A549 (cell line): Measurements from ENCODE around the gene PDE7B. TPM values are rescaled to one million over a fixed set of nuclear protein-coding genes. Genes with fewer than 3 reads are reported as not detected.

Experiments
- ATAC-seq, 2 experiments: fragments of 200-7000 bp in 1 of 2; fragments of >200 bp in 1 of 2; cut with Nextera tagmentation in 1 of 2; cut with Tn5 transposase in 1 of 2; 3 replicates each; pipeline versions ENCODE4 v1.8.0 to v1.9.1; 2018 to 2020; ENCODE audit warnings: mild to moderate bottlenecking in 1 of 2, moderate library complexity in 1 of 2
- CTCF ChIA-PET: fragments of 300-600 bp; sonication (Branson Sonifier 250); formaldehyde crosslinking; extraction: SDS; loops from one replicate; lab custom pipeline; 2021; ENCODE audit warnings: antibody characterized with exemption, inconsistent platforms; lab: Yijun Ruan, JAX
- POLR2A ChIA-PET: fragments of 350-600 bp; formaldehyde crosslinking; extraction: SDS; loops from one replicate; lab custom pipeline; 2021; ENCODE audit warnings: antibody characterized with exemption, inconsistent platforms; lab: Yijun Ruan, JAX
- DNase-seq, 2 experiments: peaks; one replicate each; pipeline versions ENCODE4 v3.0.0 to v3.0.0-alpha.2; 2011 to 2016; ENCODE audit warnings: low read depth in 1 of 2, low spot score in 1 of 2
- FAIRE-seq: peaks from 2 replicates; lab custom pipeline; 2011; peaks lifted over from hg19 to GRCh38; lab: Jason Lieb, UNC
- H3K27ac ChIP-seq, 2 experiments: fragments of >200 bp; sonication (Bioruptor Twin); formaldehyde crosslinking; 3 replicates each; pipeline ENCODE4 v1.5.1; 2016 to 2017
- H3K4me1 ChIP-seq: fragments of >200 bp; sonication (Bioruptor Twin); formaldehyde crosslinking; 3 replicates; pipeline ENCODE4 v1.6.1; 2016
- H3K4me2 ChIP-seq: fragments of >200 bp; sonication (Bioruptor Twin); formaldehyde crosslinking; 3 replicates; pipeline ENCODE4 v1.6.1; 2016
- H3K4me3 ChIP-seq: fragments of >200 bp; sonication (Bioruptor Twin); formaldehyde crosslinking; 3 replicates; pipeline ENCODE4 v1.5.1; 2016
- H3K9me3 ChIP-seq: fragments of >200 bp; sonication (Bioruptor Twin); formaldehyde crosslinking; 3 replicates; pipeline ENCODE4 v1.6.1; 2016
- ATOH8 ChIP-seq: fragments of 250-450 bp; sonication (Bioruptor Pico); IDR thresholded peaks from 2 replicates; pipeline ENCODE4 v1.5.0; 2020; ENCODE audit warnings: low read depth, mild to moderate bottlenecking, moderate library complexity
- CBX2 ChIP-seq: fragments of 200-600 bp; sonication (generic); IDR thresholded peaks from 2 replicates; pipeline ENCODE4 v1.6.1; 2016; ENCODE audit warnings: low read depth, mild to moderate bottlenecking, borderline replicate concordance
- CBX8 ChIP-seq: fragments of 200-600 bp; sonication (generic); IDR thresholded peaks from 2 replicates; pipeline ENCODE4 v1.6.1; 2016
- CEBPB ChIP-seq, 2 experiments: fragments of >200 bp in 1 of 2; sonication (Bioruptor Twin) in 1 of 2; formaldehyde crosslinking in 1 of 2; IDR thresholded peaks; 2 replicates each; pipeline ENCODE4 v1.6.1; 2012 to 2016
- CTCF ChIP-seq: fragments of >200 bp; sonication (Bioruptor Twin); formaldehyde crosslinking; IDR thresholded peaks from 3 replicates; pipeline ENCODE4 v1.5.1; 2016
- EHF ChIP-seq: fragments of 250-450 bp; sonication (Bioruptor Pico); IDR thresholded peaks from 2 replicates; pipeline ENCODE4 v1.5.0; 2020; ENCODE audit warnings: mild to moderate bottlenecking
- ELK1 ChIP-seq: fragments of 150-350 bp; IDR thresholded peaks from 2 replicates; pipeline ENCODE4 v1.6.1; 2014; ENCODE audit warnings: low read depth, mild to moderate bottlenecking, low read length
- EP300 ChIP-seq, 2 experiments: fragments of >200 bp; sonication (Bioruptor Twin); formaldehyde crosslinking; IDR thresholded peaks; 2 replicates in 1 of 2; 3 replicates in 1 of 2; pipeline ENCODE4 v1.6.1; 2016 to 2017
- ESRRA ChIP-seq: fragments of 150-350 bp; IDR thresholded peaks from 2 replicates; pipeline ENCODE4 v1.6.1; 2014; ENCODE audit warnings: mild to moderate bottlenecking, low read length, borderline replicate concordance
- FOSB ChIP-seq: fragments of 250-450 bp; sonication (Bioruptor Pico); IDR thresholded peaks from 2 replicates; pipeline ENCODE4 v1.5.0; 2020; ENCODE audit warnings: mild to moderate bottlenecking, moderate library complexity
- HES2 ChIP-seq: fragments of >200 bp; sonication (Bioruptor Twin); formaldehyde crosslinking; IDR thresholded peaks from 2 replicates; pipeline ENCODE4 v1.6.1; 2016
- HEYL ChIP-seq: fragments of 250-450 bp; sonication (Bioruptor Pico); IDR thresholded peaks from 2 replicates; pipeline ENCODE4 v1.8.0; 2021; ENCODE audit warnings: mild to moderate bottlenecking, moderate library complexity
- HOXA7 ChIP-seq: fragments of 250-450 bp; sonication (Bioruptor Pico); IDR thresholded peaks from 2 replicates; pipeline ENCODE4 v1.5.0; 2020; ENCODE audit warnings: mild to moderate bottlenecking, moderate library complexity
- HOXB13 ChIP-seq: fragments of 250-450 bp; sonication (Bioruptor Pico); IDR thresholded peaks from 2 replicates; pipeline ENCODE4 v1.5.0; 2020; ENCODE audit warnings: low read depth, mild to moderate bottlenecking, moderate library complexity
- HOXB5 ChIP-seq: fragments of 250-450 bp; sonication (Bioruptor Pico); IDR thresholded peaks from 2 replicates; pipeline ENCODE4 v1.5.0; 2020; ENCODE audit warnings: mild to moderate bottlenecking, moderate library complexity
- JUN ChIP-seq, 2 experiments: fragments of >200 bp; sonication (Bioruptor Twin); formaldehyde crosslinking; IDR thresholded peaks; 2 replicates in 1 of 2; 3 replicates in 1 of 2; pipeline ENCODE4 v1.6.1; 2016 to 2017
- KDM5A ChIP-seq: fragments of 200-600 bp; sonication (generic); IDR thresholded peaks from 2 replicates; pipeline ENCODE4 v1.6.1; 2016; ENCODE audit warnings: antibody characterized with exemption, mild to moderate bottlenecking
- MAFK ChIP-seq: fragments of 450-650 bp; IDR thresholded peaks from 2 replicates; pipeline ENCODE4 v1.6.1; 2014; ENCODE audit not compliant: partially characterized antibody
- MYC ChIP-seq: IDR thresholded peaks from 2 replicates; pipeline ENCODE4 v1.6.1; 2012; ENCODE audit warnings: mild to moderate bottlenecking, inconsistent platforms, low read length, improper control_type of control experiment, borderline replicate concordance
- PBX3 ChIP-seq: IDR thresholded peaks from 2 replicates; pipeline ENCODE4 v1.6.1; 2012
- RAD21 ChIP-seq, 2 experiments: fragments of >200 bp in 1 of 2; sonication (Bioruptor Twin) in 1 of 2; formaldehyde crosslinking in 1 of 2; IDR thresholded peaks in 1 of 2; conservative IDR thresholded peaks in 1 of 2; 2 replicates in 1 of 2; 3 replicates in 1 of 2; pipeline ENCODE4 v1.6.1; 2012 to 2018; ENCODE audit warnings: inconsistent platforms in 1 of 2
- RARB ChIP-seq: fragments of 250-450 bp; sonication (Bioruptor Pico); IDR thresholded peaks from 2 replicates; pipeline ENCODE4 v1.8.0; 2021; ENCODE audit warnings: mild to moderate bottlenecking, moderate library complexity
- RCOR1 ChIP-seq: fragments of 150-350 bp; IDR thresholded peaks from 2 replicates; pipeline ENCODE4 v1.6.1; 2014; ENCODE audit warnings: antibody characterized with exemption, low read length, low read depth
- REST ChIP-seq: fragments of 200-600 bp; sonication (generic); IDR thresholded peaks from 2 replicates; pipeline ENCODE4 v1.6.1; 2016; ENCODE audit warnings: antibody characterized with exemption, mild to moderate bottlenecking, moderate library complexity
- RFX5 ChIP-seq: fragments of 450-650 bp; IDR thresholded peaks from 2 replicates; pipeline ENCODE4 v1.7.1; 2014; ENCODE audit warnings: antibody characterized with exemption, mild to moderate bottlenecking, moderate library complexity
- RNF2 ChIP-seq: fragments of 200-600 bp; sonication (generic); IDR thresholded peaks from 2 replicates; pipeline ENCODE4 v1.6.1; 2016; ENCODE audit warnings: low read depth, mild to moderate bottlenecking, antibody characterized with exemption, moderate library complexity, borderline replicate concordance
- SMC3 ChIP-seq: fragments of >200 bp; sonication (Bioruptor Twin); formaldehyde crosslinking; IDR thresholded peaks from 3 replicates; pipeline ENCODE4 v1.6.1; 2018; ENCODE audit warnings: inconsistent platforms
- USF2 ChIP-seq: fragments of 450-650 bp; IDR thresholded peaks from 2 replicates; pipeline ENCODE4 v1.6.1; 2014; ENCODE audit warnings: antibody characterized with exemption
- ZC3H11A ChIP-seq: fragments of 450-650 bp; IDR thresholded peaks from 2 replicates; pipeline ENCODE4 v1.6.1; 2014; ENCODE audit warnings: antibody characterized with exemption, mild to moderate bottlenecking
- ZFP36 ChIP-seq: fragments of 450-650 bp; IDR thresholded peaks from 2 replicates; pipeline ENCODE4 v1.6.1; 2014; ENCODE audit warnings: borderline replicate concordance; ENCODE audit not compliant: partially characterized antibody
- whole genome bisulfite sequencing: methylation state at CpG from one replicate; pipeline ENCODE4 v1.1.6; 2017; ENCODE audit errors: missing lambda C conversion rate; 5-methylcytosine and 5-hydroxymethylcytosine counted together
- polyA plus RNA-seq, 4 experiments: library from polyadenylated mRNA; depleted of rRNA in 3 of 4; stranded (reverse); fragments of >200 nt; fragmentation: RNase III in 1 of 4; extraction: RNeasy Plus Mini Kit Qiagen cat#74134 plus additional on column Dnase treatment in 1 of 4; gene quantifications; 2 replicates in 3 of 4; 3 replicates in 1 of 4; pipeline ENCODE4 v1.2.3, GENCODE V29; 2011 to 2017

PDE7B gene
- polyA plus RNA-seq, 2 of the 4 experiments (the other 2 are of a cell fraction) = 6.6 to 13.8 TPM

- ATAC-seq = no peak
- POLR2A ChIA-PET = no interaction called here
- Histone ChIP-seq H3K27ac (no peak overlapping the region), H3K4me2 (no peak overlapping the region), H3K9me3 (no peaks in the 10 kb centered on the region), H3K4me3 (no peak overlapping the region), H3K4me1 (no peaks in the 10 kb centered on the region)
- TF ChIP-seq USF2 (no peak), RFX5 (no peak), REST (no peak), MAFK (no peak), ZC3H11A (no peak), MYC (no peak), CTCF (no peak), ZFP36 (no peak), RAD21 (conservative IDR thresholded peaks at IDR 0.05 in 1 of 2, IDR thresholded peaks at IDR 0.05 in 1 of 2) (no peak), SMC3 (no peak), PBX3 (no peak), ESRRA (no peak), HOXA7 (no peak), CEBPB (IDR thresholded peaks at IDR 0.05) (no peak), EHF (CRISPR knock-in tag) (no peak), CBX2 (no peak), HES2 (no peak)
- 95% methylated on average over 2 of the region's 2 CpGs for WGBS
- no peak for DNase-seq
- CTCF ChIA-PET = interaction anchor here (0.8 to 1.1 kb wide), 2 partner anchors 13 to 355 kb away, joined by 3 read pairs; no protein-coding TSS in a partner anchor
- FAIRE-seq = no peak
These were observed 31.8 kb upstream of the PDE7B start for GRCh38 chr6:135819665-135820064.

- Histone ChIP-seq H3K4me3 (no peak overlapping the region), H3K9me3 (no peaks in the 10 kb centered on the region), H3K27ac (no peak overlapping the region), H3K4me2 (no peak overlapping the region), H3K4me1 (no peaks in the 10 kb centered on the region)
- no peak for ATAC-seq
- ChIA-PET CTCF (interaction anchor here (0.8 to 1.1 kb wide), 2 partner anchors 12 to 356 kb away, joined by 3 read pairs; no protein-coding TSS in a partner anchor), POLR2A (no interaction called here)
- WGBS = 85% methylated on average over 6 of the region's 6 CpGs
- FAIRE-seq = no peak
- no peak for DNase-seq
- TF ChIP-seq RNF2 (no peak), ELK1 (no peak), RARB (CRISPR knock-in tag) (no peak), CEBPB (IDR thresholded peaks at IDR 0.05) (no peak), HOXB13 (CRISPR knock-in tag) (no peak), RCOR1 (no peak), ATOH8 (no peak), ZC3H11A (no peak), CBX8 (no peak), RFX5 (no peak), HEYL (CRISPR knock-in tag) (no peak), EP300 (IDR thresholded peaks at IDR 0.05) (no peak), JUN (IDR thresholded peaks at IDR 0.05) (no peak), KDM5A (no peak), HOXB5 (no peak), FOSB (CRISPR knock-in tag) (no peak), HES2 (no peak)
These were observed 31.2 kb upstream of the PDE7B start for GRCh38 chr6:135820340-135820739.
